ENCODE data around the gene SNX9. TPM values are rescaled to one million over a fixed set of nuclear protein-coding genes. Genes with fewer than 3 reads are reported as not detected.

SNX9 gene
- total RNA-seq, 1 experiment from 2014 or later, result 33.1 TPM

DNA sequence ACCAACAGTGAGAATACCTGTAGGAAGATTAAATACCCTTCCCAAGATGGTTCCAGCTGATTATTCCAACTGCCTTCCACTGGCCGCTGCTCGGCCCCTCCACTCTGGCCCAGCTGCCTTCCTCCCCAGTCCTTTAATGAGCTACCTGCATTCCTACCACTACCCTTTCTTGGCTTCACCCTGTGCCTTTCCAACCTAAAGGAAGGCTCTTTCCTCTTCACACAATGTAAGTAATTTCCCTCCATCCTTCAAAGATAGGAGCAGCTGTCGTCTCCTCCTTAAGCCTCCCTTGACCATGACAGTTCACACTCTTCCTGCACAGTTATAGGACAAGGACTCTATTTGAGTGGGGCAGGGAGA is 16.2 kb upstream of the SNX9 start:
- TF ChIP-seq, protein P1, sequence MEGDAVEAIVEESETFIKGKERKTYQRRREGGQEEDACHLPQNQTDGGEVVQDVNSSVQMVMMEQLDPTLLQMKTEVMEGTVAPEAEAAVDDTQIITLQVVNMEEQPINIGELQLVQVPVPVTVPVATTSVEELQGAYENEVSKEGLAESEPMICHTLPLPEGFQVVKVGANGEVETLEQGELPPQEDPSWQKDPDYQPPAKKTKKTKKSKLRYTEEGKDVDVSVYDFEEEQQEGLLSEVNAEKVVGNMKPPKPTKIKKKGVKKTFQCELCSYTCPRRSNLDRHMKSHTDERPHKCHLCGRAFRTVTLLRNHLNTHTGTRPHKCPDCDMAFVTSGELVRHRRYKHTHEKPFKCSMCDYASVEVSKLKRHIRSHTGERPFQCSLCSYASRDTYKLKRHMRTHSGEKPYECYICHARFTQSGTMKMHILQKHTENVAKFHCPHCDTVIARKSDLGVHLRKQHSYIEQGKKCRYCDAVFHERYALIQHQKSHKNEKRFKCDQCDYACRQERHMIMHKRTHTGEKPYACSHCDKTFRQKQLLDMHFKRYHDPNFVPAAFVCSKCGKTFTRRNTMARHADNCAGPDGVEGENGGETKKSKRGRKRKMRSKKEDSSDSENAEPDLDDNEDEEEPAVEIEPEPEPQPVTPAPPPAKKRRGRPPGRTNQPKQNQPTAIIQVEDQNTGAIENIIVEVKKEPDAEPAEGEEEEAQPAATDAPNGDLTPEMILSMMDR (IDR thresholded peaks at IDR 0.05; ENCODE audit: unreplicated experiment), result no peak
- Mint-ChIP-seq H3K36me3 (ENCODE audit: insufficient read depth, unreplicated experiment) (no peaks in the 10 kb centered on the region), H3K27ac (ENCODE audit: low read depth, unreplicated experiment) (no peak overlapping the region), H3K4me3 (ENCODE audit: unreplicated experiment) (no peak overlapping the region), H3K4me1 (ENCODE audit: insufficient read depth, unreplicated experiment) (no peaks in the 10 kb centered on the region), H3K27me3 (ENCODE audit: insufficient read depth, unreplicated experiment) (no peaks in the 10 kb centered on the region), H3K9me3 (ENCODE audit: unreplicated experiment) (no peaks in the 10 kb centered on the region)
- intact Hi-C loops (cut with micrococcal nuclease), result no loop called here
- BruUV-seq (replicated peaks), result no TSS peak
- ChIA-PET CTCF (interaction anchor here (1.1 kb wide), 1 partner anchor 9 kb away, joined by 4 read pairs; no protein-coding TSS in a partner anchor), POLR2A (no interaction called here)
- DNase-seq (ENCODE audit: unreplicated experiment), result no peak

GRCh38 chr6:157808405-157808950 is 14.6 kb upstream of the SNX9 start:
- H3K4me3 Mint-ChIP-seq (ENCODE audit: unreplicated experiment), result no peak overlapping the region
- H3K9me3 Mint-ChIP-seq (ENCODE audit: unreplicated experiment), result no peaks in the 10 kb centered on the region
- H3K4me1 Mint-ChIP-seq (ENCODE audit: insufficient read depth, unreplicated experiment), result peaks cover 8% of the 10 kb centered on the region
- POLR2A ChIA-PET, result interaction anchor here (0.7 to 1.3 kb wide), 3 partner anchors 14 to 92 kb away, joined by 3 to 5 read pairs (median 5); no protein-coding TSS in a partner anchor
- no peak for DNase-seq (ENCODE audit: unreplicated experiment)
- TF ChIP-seq, protein P1 (IDR thresholded peaks at IDR 0.05; ENCODE audit: unreplicated experiment), result no peak
- H3K36me3 Mint-ChIP-seq (ENCODE audit: insufficient read depth, unreplicated experiment), result no peaks in the 10 kb centered on the region
- intact Hi-C loops (cut with micrococcal nuclease), result no loop called here
- CTCF ChIA-PET, result interaction anchor here (0.6 kb wide), 1 partner anchor 688 kb away, joined by 3 read pairs; no protein-coding TSS in a partner anchor
- H3K27ac Mint-ChIP-seq (ENCODE audit: low read depth, unreplicated experiment), result no peak overlapping the region
- BruUV-seq (replicated peaks), result no TSS peak
- no peaks in the 10 kb centered on the region for H3K27me3 Mint-ChIP-seq (ENCODE audit: insufficient read depth, unreplicated experiment)

DNA sequence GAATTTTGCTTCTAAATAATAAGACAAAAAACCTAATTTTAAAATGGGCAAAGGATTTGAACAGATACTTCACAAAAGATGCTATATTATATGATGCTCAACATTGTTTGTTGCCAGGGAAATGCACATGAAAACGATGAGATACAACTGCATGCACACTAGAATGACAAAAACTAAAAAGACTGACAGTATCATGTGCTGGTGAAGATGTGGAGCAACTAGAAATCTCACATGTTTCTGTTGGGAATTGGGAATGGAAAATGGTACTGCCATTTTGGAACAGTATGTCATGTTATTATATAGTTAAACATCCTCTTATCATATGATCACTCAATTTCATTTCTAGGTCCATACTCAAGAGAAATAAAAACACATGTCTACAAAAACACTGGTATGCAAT is 13.4 kb upstream of the SNX9 start:
- peaks cover 20% of the 10 kb centered on the region for H3K4me1 Mint-ChIP-seq (ENCODE audit: insufficient read depth, unreplicated experiment)
- intact Hi-C loops (cut with micrococcal nuclease), result no loop called here
- DNase-seq (ENCODE audit: unreplicated experiment), result no peak
- no TSS peak for BruUV-seq (replicated peaks)
- no peaks in the 10 kb centered on the region for H3K9me3 Mint-ChIP-seq (ENCODE audit: unreplicated experiment)
- ChIA-PET CTCF (no interaction called here), POLR2A (no interaction called here)
- no peak overlapping the region for H3K4me3 Mint-ChIP-seq (ENCODE audit: unreplicated experiment)
- TF ChIP-seq, protein P1 (IDR thresholded peaks at IDR 0.05; ENCODE audit: unreplicated experiment), result no peak
- no peaks in the 10 kb centered on the region for H3K36me3 Mint-ChIP-seq (ENCODE audit: insufficient read depth, unreplicated experiment)
- no peak overlapping the region for H3K27ac Mint-ChIP-seq (ENCODE audit: low read depth, unreplicated experiment)
- no peaks in the 10 kb centered on the region for H3K27me3 Mint-ChIP-seq (ENCODE audit: insufficient read depth, unreplicated experiment)

GRCh38 chr6:157811137-157811475 is 11.9 kb upstream of the SNX9 start:
- Mint-ChIP-seq H3K36me3 (ENCODE audit: insufficient read depth, unreplicated experiment) (no peaks in the 10 kb centered on the region), H3K27me3 (ENCODE audit: insufficient read depth, unreplicated experiment) (no peaks in the 10 kb centered on the region), H3K4me1 (ENCODE audit: insufficient read depth, unreplicated experiment) (peaks cover 20% of the 10 kb centered on the region), H3K27ac (ENCODE audit: low read depth, unreplicated experiment) (no peak overlapping the region), H3K4me3 (ENCODE audit: unreplicated experiment) (no peak overlapping the region), H3K9me3 (ENCODE audit: unreplicated experiment) (no peaks in the 10 kb centered on the region)
- no peak for DNase-seq (ENCODE audit: unreplicated experiment)
- TF ChIP-seq, protein P1 (IDR thresholded peaks at IDR 0.05; ENCODE audit: unreplicated experiment), result no peak
- BruUV-seq (replicated peaks), result no TSS peak
- ChIA-PET CTCF (interaction anchor here (1.1 kb wide), 1 partner anchor 41 kb away, joined by 3 read pairs; no protein-coding TSS in a partner anchor), POLR2A (no interaction called here)
- intact Hi-C loops (cut with micrococcal nuclease), result no loop called here

All from MCF 10A (cell line).